ENCODE measurements around the gene DIP2B.

DNA sequence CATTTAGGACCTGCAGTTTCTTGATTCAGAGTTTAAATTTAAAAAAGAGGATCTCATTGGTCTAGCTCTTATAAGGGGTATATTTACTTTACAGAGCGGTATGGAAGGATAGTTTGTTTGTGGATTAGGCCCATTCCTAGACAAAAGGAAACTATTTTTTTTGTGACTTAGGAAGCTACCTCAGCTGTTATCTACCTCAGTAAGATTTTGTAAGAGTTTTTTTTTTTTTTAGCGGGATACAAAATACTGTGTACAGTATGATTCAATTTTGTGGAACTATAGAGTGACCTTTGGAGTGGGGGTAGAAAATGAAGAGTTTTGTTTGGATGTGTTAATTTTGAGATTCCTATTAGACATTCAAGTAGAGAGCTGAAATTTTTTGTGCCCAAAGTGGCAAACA is 154.5 kb downstream of the DIP2B start:
- TF ChIP-seq, protein P1, sequence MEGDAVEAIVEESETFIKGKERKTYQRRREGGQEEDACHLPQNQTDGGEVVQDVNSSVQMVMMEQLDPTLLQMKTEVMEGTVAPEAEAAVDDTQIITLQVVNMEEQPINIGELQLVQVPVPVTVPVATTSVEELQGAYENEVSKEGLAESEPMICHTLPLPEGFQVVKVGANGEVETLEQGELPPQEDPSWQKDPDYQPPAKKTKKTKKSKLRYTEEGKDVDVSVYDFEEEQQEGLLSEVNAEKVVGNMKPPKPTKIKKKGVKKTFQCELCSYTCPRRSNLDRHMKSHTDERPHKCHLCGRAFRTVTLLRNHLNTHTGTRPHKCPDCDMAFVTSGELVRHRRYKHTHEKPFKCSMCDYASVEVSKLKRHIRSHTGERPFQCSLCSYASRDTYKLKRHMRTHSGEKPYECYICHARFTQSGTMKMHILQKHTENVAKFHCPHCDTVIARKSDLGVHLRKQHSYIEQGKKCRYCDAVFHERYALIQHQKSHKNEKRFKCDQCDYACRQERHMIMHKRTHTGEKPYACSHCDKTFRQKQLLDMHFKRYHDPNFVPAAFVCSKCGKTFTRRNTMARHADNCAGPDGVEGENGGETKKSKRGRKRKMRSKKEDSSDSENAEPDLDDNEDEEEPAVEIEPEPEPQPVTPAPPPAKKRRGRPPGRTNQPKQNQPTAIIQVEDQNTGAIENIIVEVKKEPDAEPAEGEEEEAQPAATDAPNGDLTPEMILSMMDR (IDR thresholded peaks at IDR 0.05) = no peak
- no peak for TF ChIP-seq POLR2A (IDR thresholded peaks at IDR 0.05)

All from adrenal gland (tissue), 5 donors.